HEK293 (cell line): ENCODE measurements around the gene ATP2A2.

Source experiments
- CTCF ChIP-seq: fragments of 450-650 bp; formaldehyde crosslinking; IDR thresholded peaks from 2 replicates; pipeline ENCODE4 v1.5.1; 2016; ENCODE audit warnings: missing biosample characterization, missing genetic modification characterization
- REST ChIP-seq: fragments of 450-650 bp; formaldehyde crosslinking; IDR thresholded peaks from 2 replicates; pipeline ENCODE4 v1.5.1; 2016; ENCODE audit warnings: missing biosample characterization, missing genetic modification characterization
- YY1 ChIP-seq: fragments of 450-650 bp; formaldehyde crosslinking; IDR thresholded peaks from 2 replicates; pipeline ENCODE4 v1.5.1; 2018; ENCODE audit warnings: missing biosample characterization, missing genetic modification characterization
- ZBTB10 ChIP-seq: fragments of 450-650 bp; formaldehyde crosslinking; IDR thresholded peaks from 2 replicates; pipeline ENCODE4 v1.5.1; 2016; ENCODE audit warnings: missing biosample characterization, missing genetic modification characterization
- ZBTB48 ChIP-seq: fragments of 450-650 bp; formaldehyde crosslinking; IDR thresholded peaks from 2 replicates; pipeline ENCODE4 v1.5.1; 2016; ENCODE audit warnings: missing biosample characterization, missing genetic modification characterization
- ZNF768 ChIP-seq: fragments of 450-650 bp; formaldehyde crosslinking; IDR thresholded peaks from 2 replicates; pipeline ENCODE4 v1.5.1; 2018; ENCODE audit warnings: missing biosample characterization, mild to moderate bottlenecking, missing genetic modification characterization

- TF ChIP-seq YY1 (tag by site-specific recombination) (no peak), CTCF (no peak), ZNF768 (no peak), ZBTB48 (tag by site-specific recombination) (no peak), ZBTB10 (tag by site-specific recombination) (no peak), REST (tag by site-specific recombination) (no peak)
Observed at GRCh38 chr12:110330544-110330943, 49.5 kb downstream of the ATP2A2 start.
